HG02885 (cell line): ENCODE data around the gene RGPD3.
"Not testable (repeated sequence)": the region's sequence is repeated elsewhere in the genome, so short reads cannot be mapped to it uniquely, and the experiment has no call there.

Experiments used
- ATAC-seq: cut with Tn5 transposase; IDR thresholded peaks from one replicate; pipeline ENCODE4 v1.9.1; 2021; ENCODE audit warnings: mild to moderate bottlenecking; ENCODE audit not compliant: unreplicated experiment, poor library complexity

Gene RGPD3

GRCh38 chr2:106486551-106487385, 18.6 kb upstream of the RGPD3 start, which contains the start of gene CD8B2:
CD8B2 (plus strand) TSS chr2:106487364; CDS start chr2:106487427, 63 bp downstream.
- not testable (repeated sequence) for ATAC-seq

- ATAC-seq = not testable (repeated sequence)
Observed at GRCh38 chr2:106479563-106479962, 11.3 kb upstream of the RGPD3 start.

GRCh38 chr2:106477647-106478046, 9.4 kb upstream of the RGPD3 start:
- ATAC-seq = not testable (repeated sequence)

GRCh38 chr2:106470658-106471057, 2.4 kb upstream of the RGPD3 start:
- ATAC-seq = peak; percentile 70

GRCh38 chr2:106467516-106467915, 697 bp downstream of the RGPD3 start:
- ATAC-seq = not testable (repeated sequence)

- ATAC-seq = not testable (repeated sequence)
Observed at GRCh38 chr2:106461882-106462281, 6.3 kb downstream of the RGPD3 start.

- not testable (repeated sequence) for ATAC-seq
Observed at GRCh38 chr2:106390680-106391079, 77.5 kb downstream of the RGPD3 start.

- not testable (repeated sequence) for ATAC-seq
Observed at GRCh38 chr2:106388814-106389410, 79.3 kb downstream of the RGPD3 start.

GRCh38 chr2:106384548-106384947, 83.7 kb downstream of the RGPD3 start:
- ATAC-seq = not testable (repeated sequence)

- ATAC-seq = not testable (repeated sequence)
Observed at GRCh38 chr2:106381867-106382266, 86.3 kb downstream of the RGPD3 start.

GRCh38 chr2:106379567-106379966, 88.6 kb downstream of the RGPD3 start:
- ATAC-seq = not testable (repeated sequence)

- peak; percentile 64 for ATAC-seq
Observed at GRCh38 chr2:106369182-106369581, 99.0 kb downstream of the RGPD3 start.

GRCh38 chr2:106366204-106366885, 101.9 kb downstream of the RGPD3 start:
- ATAC-seq = no peak

- ATAC-seq = no peak
Observed at GRCh38 chr2:106363791-106364190, 104.4 kb downstream of the RGPD3 start.

GRCh38 chr2:106362789-106363188, 105.4 kb downstream of the RGPD3 start:
- no peak for ATAC-seq

- no peak for ATAC-seq
Observed at GRCh38 chr2:106359512-106359911, 108.7 kb downstream of the RGPD3 start.

- ATAC-seq = no peak
Observed at GRCh38 chr2:106358521-106358920, 109.7 kb downstream of the RGPD3 start.

GRCh38 chr2:106358081-106358480, 110.1 kb downstream of the RGPD3 start:
- peak; percentile 89 for ATAC-seq

- ATAC-seq = peak; percentile 50
Observed at GRCh38 chr2:106356291-106356690, 111.9 kb downstream of the RGPD3 start.

GRCh38 chr2:106353676-106354075, 114.5 kb downstream of the RGPD3 start:
- ATAC-seq = no peak

- ATAC-seq = no peak
Observed at GRCh38 chr2:106350980-106351379, 117.2 kb downstream of the RGPD3 start.
